ENCODE results near the gene DNAJC4. TPM values are rescaled to one million over a fixed set of nuclear protein-coding genes. Genes with fewer than 3 reads are reported as not detected.

DNAJC4 gene
- total RNA-seq, 1 donor from 2014 or later = 26.9 TPM

DNA sequence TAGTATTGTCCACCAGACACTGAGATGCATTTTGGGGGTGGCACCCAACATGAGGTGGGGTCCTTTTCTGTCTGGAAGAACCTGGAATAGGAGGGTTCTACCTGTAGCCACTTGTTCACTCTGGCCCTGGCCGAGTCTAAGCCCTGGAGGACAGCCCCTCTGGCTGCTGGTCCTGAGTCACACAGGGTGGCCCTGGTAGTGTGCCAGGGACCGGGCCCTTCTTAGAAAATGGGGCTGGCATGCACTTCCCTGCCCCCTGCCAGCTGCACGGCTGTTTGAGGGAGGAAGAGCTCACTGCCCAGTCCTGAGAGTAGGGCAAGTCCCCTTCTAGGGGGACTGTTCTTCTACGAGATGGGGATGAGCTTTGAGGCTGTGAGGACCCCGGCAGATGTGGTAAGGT is 23.1 kb downstream of the DNAJC4 start:
- intact Hi-C loops (cut with micrococcal nuclease) = no loop called here

DNA sequence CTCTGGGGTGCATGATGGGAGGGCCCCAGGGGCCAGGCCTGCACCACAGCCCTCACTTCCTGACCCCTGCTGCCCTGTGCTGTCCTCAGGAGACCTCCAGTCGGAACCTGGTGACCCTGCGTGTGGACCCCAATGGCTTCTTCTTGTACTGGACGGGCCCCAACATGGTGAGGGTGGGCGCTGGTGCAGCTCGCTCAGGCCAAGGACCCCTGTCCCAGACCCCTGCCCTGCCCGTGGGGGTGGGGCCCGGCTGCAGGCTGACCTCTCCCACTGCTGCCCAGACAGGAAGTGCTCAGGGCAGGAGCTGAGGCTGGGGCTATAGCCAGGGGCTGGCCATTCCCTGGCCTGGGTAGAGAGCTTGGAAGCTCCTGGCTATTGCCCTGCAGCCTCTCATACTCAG is 24.0 kb downstream of the DNAJC4 start:
- intact Hi-C loops (cut with micrococcal nuclease) = no loop called here

DNA sequence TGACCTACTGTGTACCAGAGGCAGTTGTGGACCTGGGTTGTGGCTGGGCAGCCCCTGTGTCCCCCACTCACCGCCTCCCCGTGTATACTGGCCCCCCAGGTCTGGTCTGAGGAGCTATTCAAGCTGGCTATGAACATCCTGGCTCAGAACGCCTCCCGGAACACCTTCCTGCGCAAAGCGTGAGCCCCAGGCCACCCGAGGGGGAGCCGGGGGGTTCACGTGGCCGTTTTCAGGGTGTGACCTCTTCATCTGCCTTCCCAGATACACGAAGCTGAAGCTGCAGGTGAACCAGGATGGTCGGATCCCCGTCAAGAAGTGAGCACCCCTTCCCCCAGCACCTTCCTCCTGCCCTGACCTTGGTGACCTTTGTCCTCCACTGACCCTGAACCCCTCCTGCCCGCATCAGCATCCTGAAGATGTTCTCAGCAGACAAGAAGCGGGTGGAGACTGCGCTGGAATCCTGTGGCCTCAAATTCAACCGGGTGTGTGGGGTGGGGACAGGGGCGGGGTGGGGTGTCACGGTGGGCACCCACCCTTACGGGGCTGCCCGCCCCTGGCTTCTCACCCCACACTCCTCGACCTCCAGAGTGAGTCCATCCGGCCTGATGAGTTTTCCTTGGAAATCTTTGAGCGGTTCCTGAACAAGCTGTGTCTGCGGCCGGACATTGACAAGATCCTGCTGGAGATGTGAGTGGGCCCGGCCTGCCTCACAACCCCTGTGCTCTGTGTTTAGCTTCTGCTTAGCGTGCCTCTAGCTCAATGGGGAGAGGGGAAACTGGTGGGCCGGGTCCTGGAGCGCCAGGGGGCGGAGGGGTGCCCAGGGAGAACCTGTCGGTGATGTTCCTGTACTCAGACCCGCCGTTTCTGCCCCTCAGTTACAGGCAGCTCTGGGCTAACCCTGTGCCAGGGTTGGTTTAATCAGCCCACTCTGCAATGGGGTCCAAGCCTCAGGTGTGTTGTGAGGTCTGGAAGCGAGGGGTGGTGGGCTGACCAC is 25.1 kb downstream of the DNAJC4 start:
- intact Hi-C loops (cut with micrococcal nuclease) = no loop called here

DNA sequence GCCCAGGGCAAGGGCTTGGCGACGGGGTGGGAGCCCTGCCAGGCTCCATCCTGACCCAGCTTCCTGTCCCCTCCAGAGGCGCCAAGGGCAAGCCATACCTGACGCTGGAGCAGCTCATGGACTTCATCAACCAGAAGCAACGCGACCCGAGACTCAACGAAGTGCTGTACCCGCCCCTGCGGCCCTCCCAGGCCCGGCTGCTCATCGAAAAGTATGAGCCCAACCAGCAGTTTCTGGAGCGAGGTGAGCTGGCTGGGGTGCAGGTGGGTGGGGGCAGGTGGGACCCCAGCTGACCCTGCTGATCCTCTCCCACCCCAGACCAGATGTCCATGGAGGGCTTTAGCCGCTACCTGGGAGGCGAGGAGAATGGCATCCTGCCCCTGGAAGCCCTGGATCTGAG is 26.0 kb downstream of the DNAJC4 start:
- intact Hi-C loops (cut with micrococcal nuclease) = no loop called here

DNA sequence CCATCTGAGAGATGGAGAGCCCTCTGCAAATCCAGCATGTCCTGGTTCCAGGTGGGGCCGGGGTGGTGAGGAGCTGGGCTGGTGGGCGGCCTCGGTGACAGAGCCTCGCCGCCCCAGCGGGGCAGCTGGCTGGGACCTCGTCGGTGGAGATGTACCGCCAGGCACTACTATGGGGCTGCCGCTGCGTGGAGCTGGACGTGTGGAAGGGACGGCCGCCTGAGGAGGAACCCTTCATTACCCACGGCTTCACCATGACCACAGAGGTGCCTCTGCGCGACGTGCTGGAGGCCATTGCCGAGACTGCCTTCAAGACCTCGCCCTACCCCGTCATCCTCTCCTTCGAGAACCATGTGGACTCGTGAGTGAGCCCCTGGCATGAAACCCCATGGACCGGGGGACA is 28.0 kb downstream of the DNAJC4 start:
- intact Hi-C loops (cut with micrococcal nuclease) = no loop called here

DNA sequence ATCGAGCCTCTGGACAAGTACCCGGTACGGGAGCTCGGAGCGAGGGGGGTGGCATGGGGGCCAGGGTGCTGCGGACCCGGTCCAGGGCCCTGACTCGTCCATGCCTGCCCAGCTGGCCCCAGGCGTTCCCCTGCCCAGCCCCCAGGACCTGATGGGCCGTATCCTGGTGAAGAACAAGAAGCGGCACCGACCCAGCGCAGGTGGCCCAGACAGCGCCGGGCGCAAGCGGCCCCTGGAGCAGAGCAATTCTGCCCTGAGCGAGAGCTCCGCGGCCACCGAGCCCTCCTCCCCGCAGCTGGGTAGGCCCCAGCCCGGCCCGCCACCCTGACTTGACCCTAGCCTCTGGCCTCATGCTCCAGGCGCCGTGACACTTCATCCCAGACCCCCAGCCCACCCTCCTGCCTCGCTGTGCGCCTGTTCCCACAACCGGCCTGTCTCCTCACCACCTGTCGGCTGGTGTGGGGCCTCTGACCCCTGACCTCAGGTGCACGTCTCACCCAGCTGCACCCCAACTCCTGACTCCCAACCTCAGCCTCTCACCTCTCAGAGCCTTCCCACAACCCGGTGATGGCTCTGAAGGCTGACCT is 28.7 kb downstream of the DNAJC4 start:
- intact Hi-C loops (cut with micrococcal nuclease) = no loop called here

DNA sequence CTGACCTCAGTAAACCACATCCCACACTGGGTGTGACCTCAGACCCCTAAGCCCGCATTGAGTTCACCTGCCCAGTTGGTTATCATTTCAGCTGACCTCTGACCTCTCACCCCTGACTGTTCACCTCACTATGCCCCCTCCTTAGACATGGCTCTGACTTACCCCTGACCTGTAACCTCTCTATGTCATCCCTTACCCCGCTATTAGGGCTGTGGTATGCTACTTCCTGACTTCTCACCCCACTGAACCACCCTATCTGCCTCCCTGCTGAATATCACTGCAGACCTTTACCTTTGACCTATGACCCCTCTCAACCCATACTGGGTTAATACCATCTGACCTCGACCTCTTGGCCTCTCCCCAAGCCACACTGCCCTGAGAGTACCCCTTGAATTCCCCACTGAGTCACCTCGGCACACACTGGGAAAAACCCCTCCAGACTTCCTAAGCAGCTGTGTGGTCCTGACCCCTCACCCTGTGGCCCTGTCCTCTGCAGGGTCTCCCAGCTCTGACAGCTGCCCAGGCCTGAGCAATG is 29.3 kb downstream of the DNAJC4 start:
- intact Hi-C loops (cut with micrococcal nuclease) = no loop called here

DNA sequence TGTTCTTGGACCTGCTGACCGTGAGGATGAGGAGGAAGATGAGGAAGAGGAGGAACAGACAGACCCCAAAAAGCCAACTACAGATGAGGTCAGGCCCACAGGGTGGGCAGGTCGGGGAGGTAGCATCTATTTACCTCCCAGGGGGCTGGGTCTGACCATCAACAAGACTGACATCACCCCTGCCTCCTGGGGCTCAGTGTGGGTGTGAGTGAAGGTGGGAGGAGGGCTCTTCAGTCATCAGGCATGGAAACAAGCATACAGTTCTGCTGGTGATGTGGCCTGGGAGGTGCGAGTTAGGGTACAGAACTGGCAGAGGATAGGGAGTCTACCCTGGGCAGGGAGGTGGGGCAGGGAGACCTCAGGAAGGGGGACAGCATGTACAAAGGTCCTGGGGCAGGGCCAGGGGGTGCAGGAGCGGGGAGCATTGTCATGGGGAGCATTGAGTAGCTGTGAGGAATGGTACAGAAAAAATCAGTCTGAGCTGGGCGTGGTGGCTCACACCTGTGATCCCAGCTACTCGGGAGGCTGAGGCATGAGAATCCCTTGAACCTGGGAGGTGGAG is 29.9 kb downstream of the DNAJC4 start:
- intact Hi-C loops (cut with micrococcal nuclease) = no loop called here

DNA sequence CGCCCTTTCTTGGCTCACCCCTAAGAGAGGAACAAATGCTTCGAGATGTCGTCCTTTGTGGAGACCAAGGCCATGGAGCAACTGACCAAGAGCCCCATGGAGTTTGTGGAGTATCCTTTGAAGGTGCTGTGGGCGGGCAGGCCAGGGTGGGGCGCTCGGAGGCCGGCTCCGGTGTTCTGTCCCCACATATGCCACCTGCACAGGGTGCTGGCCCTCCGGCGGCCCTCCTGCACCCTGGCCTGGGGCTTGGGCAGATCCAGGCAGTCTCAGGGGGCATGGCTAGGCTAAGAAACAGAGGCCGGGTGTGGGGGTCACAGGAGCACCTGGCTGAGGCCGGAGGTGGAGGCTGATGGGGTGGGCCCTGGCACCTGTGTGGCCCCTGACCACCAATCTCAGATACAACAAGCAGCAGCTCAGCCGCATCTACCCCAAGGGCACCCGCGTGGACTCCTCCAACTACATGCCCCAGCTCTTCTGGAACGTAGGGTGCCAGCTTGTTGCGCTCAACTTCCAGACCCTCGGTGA is 31.3 kb downstream of the DNAJC4 start:
- intact Hi-C loops (cut with micrococcal nuclease) = no loop called here

DNA sequence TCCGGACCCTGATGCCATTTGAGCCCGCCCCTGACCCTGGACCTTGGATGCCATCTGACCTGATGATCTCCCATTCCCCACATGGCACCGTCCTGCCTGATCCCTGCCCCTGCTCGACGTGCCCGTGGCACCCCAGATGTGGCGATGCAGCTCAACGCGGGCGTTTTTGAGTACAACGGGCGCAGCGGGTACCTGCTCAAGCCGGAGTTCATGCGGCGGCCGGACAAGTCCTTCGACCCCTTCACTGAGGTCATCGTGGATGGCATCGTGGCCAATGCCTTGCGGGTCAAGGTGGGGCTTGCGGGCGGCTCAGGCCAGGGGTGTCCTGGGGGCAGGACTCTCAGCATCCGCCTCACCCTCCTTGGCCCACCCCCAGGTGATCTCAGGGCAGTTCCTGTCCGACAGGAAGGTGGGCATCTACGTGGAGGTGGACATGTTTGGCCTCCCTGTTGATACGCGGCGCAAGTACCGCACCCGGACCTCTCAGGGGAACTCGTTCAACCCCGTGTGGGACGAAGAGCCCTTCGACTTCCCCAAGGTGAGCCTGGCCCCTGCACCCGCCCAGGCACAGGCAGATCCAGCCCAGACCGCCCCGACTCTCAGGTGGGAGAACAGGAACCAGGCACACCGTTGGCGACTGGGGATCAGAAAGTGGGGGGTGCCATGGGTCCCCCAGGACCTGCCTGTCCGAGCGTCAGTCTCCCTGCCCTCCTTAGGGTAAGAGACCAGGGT is 32.1 kb downstream of the DNAJC4 start:
- intact Hi-C loops (cut with micrococcal nuclease) = no loop called here

DNA sequence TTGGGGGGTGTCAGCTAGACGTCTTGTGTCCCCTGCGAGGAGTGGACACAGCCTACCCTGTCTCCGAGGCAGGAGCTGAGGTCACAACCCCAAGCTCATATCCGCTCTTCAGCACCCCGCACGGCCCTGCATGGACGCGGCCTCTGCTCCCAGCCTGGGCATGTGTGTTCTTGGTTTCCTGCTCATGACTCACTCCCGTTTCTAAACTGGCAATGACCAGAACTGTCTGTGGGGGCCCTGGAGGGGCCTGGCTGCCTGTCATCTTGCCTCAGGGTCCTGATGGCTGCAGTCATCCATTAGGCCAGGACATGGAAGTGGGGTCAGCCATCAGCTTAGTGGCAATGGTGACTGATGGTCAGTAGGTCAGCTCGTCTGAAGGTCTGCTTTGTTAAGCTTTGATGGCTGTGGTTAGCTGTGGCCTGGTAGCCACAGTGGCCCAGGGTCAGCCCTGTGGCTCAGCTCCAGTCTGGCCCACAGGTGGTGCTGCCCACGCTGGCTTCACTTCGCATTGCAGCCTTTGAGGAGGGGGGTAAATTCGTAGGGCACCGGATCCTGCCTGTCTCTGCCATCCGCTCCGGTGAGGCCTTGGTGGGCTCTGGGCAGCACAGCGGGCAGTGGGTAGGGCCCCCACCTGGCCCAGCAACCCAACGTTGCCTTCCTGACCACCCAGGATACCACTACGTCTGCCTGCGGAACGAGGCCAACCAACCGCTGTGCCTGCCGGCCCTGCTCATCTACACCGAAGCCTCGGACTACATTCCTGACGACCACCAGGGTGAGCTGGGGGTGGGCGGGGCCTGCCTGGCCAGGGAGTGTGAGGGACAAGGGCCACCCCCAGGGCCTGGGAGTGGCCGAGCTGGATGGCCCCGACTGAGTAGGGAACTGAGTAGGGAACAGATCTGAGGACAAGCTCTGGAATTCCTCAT is 32.9 kb downstream of the DNAJC4 start:
- intact Hi-C loops (cut with micrococcal nuclease) = no loop called here

DNA sequence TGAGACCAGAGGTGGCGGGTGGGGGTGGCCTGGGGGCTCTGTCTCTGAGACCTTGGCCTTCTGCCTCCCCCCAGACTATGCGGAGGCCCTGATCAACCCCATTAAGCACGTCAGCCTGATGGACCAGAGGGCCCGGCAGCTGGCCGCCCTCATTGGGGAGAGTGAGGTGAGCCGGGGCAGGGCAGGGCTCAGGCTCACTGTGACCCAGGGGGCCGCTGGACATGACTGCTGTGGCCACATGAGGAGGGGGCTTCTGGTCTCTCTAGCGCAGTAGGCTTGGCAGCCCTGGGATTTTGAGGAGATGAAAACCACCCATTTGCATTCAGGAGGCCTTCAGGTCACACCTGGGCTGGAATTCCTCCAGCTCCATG is 33.6 kb downstream of the DNAJC4 start:
- intact Hi-C loops (cut with micrococcal nuclease) = no loop called here

DNA sequence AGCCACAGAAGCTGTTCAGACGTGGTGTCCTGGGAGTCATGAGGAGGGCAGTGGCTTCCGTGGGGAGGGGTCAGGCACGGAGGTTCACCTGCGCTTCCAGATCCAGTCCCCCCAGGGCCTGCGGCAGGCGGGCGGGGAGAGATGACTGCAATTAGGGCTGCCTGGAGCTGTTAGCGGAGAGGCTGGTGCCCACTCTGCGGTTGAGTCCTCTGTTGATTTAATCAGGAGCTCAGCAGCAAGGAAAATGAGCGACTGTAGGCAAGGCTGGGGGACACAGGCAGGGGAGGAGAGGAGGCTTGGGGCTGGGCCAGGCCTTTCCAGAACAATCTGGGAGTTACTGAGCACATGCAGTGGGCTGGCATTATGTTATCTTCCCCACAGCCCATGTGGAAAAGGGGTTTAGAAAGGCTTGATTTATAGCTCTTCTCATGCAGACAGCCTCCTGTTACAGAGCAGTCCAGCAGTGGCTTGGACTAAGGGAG is 34.1 kb downstream of the DNAJC4 start:
- intact Hi-C loops (cut with micrococcal nuclease) = no loop called here

DNA sequence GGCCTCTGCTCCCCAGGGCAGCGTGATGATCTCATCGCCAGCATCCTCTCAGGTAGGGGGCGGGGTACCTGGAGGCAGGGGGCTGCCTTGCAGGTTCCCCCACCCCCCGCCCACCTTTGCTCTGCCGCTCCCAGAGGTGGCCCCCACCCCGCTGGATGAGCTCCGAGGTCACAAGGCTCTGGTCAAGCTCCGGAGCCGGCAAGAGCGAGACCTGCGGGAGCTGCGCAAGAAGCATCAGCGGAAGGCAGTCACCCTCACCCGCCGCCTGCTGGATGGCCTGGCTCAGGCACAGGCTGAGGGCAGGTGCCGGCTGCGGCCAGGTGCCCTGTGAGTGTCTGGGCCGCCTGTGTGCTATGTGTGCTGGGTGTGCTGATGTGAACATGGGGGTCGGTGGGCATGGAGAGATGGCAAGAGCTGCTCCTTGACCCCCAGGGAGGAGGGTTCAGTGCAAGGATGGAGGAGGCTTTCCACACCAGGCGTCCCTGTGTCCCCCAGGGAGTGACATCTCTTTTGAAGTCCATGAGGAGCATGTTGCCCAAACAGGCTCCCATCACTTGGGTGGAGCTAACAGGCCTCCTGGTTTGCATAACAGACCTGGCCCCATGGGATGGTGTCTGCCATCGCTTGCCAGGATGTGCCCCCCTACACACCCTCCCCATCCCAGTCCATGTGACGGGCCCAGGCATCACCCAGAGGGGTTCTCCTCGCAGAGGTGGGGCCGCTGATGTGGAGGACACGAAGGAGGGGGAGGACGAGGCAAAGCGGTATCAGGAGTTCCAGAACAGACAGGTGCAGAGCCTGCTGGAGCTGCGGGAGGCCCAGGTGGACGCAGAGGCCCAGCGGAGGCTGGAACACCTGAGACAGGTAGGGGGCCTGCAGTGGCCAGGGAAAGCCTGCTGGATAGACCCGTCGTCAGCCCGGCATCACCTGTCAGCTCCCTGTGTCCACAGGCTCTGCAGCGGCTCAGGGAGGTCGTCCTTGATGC is 35.1 kb downstream of the DNAJC4 start:
- intact Hi-C loops (cut with micrococcal nuclease) = no loop called here

DNA sequence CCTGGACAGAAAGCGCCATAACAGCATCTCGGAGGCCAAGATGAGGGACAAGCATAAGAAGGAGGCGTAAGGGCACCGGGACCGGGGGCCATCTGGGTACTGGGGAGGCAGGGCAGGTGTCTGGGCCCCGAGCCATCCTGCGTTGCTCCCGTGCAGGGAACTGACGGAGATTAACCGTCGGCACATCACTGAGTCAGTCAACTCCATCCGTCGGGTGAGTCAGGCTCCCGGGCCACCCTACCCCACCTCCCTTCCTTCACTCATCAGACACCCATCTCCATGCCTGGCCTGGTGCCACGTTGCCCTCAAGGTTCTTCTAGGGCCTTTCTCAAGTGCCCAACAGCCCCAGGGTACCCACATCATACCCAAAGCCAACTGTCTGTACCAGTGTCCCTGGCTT is 36.0 kb downstream of the DNAJC4 start:
- intact Hi-C loops (cut with micrococcal nuclease) = no loop called here

DNA sequence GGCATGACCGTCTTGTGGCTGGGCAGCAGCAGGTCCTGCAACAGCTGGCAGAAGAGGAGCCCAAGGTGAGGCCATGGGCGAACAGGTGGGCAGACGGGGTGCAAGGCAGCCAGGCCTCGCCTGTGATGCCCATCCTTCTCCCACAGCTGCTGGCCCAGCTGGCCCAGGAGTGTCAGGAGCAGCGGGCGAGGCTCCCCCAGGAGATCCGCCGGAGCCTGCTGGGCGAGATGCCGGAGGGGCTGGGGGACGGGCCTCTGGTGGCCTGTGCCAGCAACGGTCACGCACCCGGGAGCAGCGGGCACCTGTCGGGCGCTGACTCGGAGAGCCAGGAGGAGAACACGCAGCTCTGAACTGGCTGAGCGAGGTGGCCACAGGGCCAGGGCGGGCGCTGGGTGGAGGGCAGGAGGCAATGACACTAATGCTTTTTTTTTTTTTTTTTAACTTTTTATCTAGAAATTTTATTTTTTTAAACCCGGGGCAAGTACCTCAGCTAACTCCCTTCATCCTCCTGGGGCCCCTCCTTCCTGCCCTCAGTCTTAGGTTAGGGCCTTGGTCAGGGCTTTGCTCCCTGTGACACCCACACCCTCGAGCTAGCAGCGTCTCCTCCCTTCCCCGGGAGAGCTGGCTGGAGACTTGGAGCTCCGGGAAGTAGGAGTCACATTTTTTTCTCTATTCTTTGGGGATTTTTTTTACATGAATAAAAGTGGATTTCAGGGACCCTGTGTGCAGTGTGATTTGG is 37.0 kb downstream of the DNAJC4 start:
- intact Hi-C loops (cut with micrococcal nuclease) = no loop called here

DNA sequence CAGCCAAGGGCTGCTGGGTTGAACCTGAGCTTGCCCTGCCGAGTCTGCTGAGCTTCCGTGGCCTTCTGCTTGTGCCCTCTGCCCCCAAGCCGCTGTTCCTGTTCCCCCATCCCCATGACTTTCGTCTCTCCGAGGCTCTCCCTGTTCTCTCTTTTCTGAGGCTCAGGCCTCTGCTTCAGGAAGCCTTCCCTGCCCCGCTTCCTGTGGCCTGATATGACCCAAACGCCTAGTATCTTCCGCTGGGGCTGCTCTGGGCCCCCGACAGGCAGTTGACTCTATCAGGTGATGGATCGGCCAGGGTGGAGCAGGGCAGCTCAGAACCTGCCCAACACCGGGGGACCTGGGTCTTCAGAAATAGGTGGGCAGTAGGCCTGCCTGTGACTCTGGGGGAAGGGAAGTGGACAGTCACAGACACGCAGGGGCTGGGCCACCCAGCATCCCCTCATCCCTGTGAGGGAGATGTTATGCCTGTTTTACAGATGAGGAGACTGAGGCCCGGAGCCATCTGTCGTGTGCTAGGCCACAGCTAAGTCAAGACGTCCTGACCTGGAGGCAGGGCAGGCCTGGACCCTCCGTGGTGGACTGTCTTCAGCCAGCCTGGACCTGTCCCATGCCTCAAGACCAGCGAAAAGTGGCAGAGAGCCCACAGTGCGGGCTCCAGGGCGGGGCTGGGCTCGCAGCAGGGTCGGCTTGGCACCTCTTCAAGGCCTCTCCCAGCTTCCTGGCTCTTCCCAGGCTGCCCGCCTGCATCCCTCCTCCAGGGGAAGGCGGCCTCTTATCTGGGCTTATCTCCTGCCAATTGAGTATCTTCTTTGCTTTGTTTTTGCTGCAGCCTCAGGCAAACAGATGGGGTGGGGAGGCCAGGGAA is 37.9 kb downstream of the DNAJC4 start:
- intact Hi-C loops (cut with micrococcal nuclease) = loop anchor here (2.0 kb wide), 1 partner anchor 73 kb away; the partner anchor contains the start of gene CCDC88B
